Activated naive CD8-positive, alpha-beta T cell treated with anti-CD3 and anti-CD28 coated beads, Interleukin-2, amount 50 U/mL, for 24 hours (primary cell): ENCODE data around the gene CLEC17A.
A peak's percentile ranks its signal among the peaks of the same experiment; 100 is the strongest.
"Not testable (repeated sequence)": the region's sequence is repeated elsewhere in the genome, so short reads cannot be mapped to it uniquely, and the experiment has no call there.

ENCODE experiments used
- ATAC-seq: fragments of 150-1000 bp; cut with Tn5 transposase; one replicate; pipeline ENCODE4 v1.10.0; 2021
- DNase-seq: peaks from one replicate; pipeline ENCODE4 v3.0.0; 2021
- H3K27ac Mint-ChIP-seq: one replicate; pipeline ENCODE4 v1.8.0; 2021; ENCODE audit warnings: mild to moderate bottlenecking, mixed read lengths
- H3K27me3 Mint-ChIP-seq: one replicate; pipeline ENCODE4 v1.8.0; 2021; ENCODE audit warnings: mixed read lengths
- H3K36me3 Mint-ChIP-seq: one replicate; pipeline ENCODE4 v1.8.0; 2021; ENCODE audit warnings: low read depth, mixed read lengths
- H3K4me1 Mint-ChIP-seq: one replicate; pipeline ENCODE4 v1.8.0; 2021; ENCODE audit warnings: mixed read lengths
- H3K4me3 Mint-ChIP-seq: one replicate; pipeline ENCODE4 v1.8.0; 2021; ENCODE audit warnings: mild to moderate bottlenecking, moderate library complexity, mixed read lengths
- H3K9me3 Mint-ChIP-seq: one replicate; pipeline ENCODE4 v1.8.0; 2021; ENCODE audit warnings: mixed read lengths

Gene CLEC17A

GRCh38 chr19:14582894-14583340 is at the start of gene CLEC17A:
Gene CLEC17A, plus strand, starts transcription at chr19:14583084. Its CDS starts 77 bp downstream, at chr19:14583161.
- peak within 1 kb of the TSS; percentile 60 for H3K27ac Mint-ChIP-seq
- H3K27me3 Mint-ChIP-seq: no peaks in the 10 kb centered on the region
- no peaks in the 10 kb centered on the region for H3K36me3 Mint-ChIP-seq
- H3K4me3 Mint-ChIP-seq: peak within 1 kb of the TSS; percentile 70
- H3K9me3 Mint-ChIP-seq: no peaks in the 10 kb centered on the region
- H3K4me1 Mint-ChIP-seq: peaks cover 63% of the 10 kb centered on the region
- no peak for DNase-seq
- no peak for ATAC-seq

DNA sequence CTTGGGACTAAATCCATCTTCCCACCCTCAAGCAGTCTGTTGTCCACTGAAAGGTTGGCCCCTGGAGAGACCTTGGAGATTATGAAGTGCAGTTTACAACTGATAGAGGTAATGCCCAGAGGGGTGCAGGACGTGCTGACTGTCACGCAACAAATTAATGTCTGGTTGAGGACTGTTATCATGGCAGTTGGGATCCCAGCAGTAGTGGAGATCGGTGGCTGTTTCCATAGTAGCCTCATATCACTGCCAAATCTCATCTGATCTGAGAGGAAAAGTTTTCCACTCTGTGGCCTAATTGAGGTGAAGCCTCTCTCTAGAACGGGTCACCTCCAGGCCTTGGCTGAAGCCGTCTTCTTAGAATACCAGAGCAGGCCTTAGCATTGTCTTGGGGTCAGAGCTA is 49.4 kb upstream of the CLEC17A start:
- ATAC-seq (no peak), DNase-seq (no peak)
- Mint-ChIP-seq H3K27me3 (no peaks in the 10 kb centered on the region), H3K9me3 (no peaks in the 10 kb centered on the region), H3K27ac (no peak overlapping the region), H3K36me3 (no peaks in the 10 kb centered on the region), H3K4me1 (peaks cover 49% of the 10 kb centered on the region), H3K4me3 (no peak overlapping the region)

GRCh38 chr19:14536926-14537692 is 45.8 kb upstream of the CLEC17A start:
- Mint-ChIP-seq H3K4me3 (no peak overlapping the region), H3K27me3 (no peaks in the 10 kb centered on the region), H3K9me3 (no peaks in the 10 kb centered on the region), H3K27ac (no peak overlapping the region), H3K4me1 (peaks cover 34% of the 10 kb centered on the region), H3K36me3 (no peaks in the 10 kb centered on the region)
- ATAC-seq (peak; percentile 7), DNase-seq (peak; percentile 46)

DNA sequence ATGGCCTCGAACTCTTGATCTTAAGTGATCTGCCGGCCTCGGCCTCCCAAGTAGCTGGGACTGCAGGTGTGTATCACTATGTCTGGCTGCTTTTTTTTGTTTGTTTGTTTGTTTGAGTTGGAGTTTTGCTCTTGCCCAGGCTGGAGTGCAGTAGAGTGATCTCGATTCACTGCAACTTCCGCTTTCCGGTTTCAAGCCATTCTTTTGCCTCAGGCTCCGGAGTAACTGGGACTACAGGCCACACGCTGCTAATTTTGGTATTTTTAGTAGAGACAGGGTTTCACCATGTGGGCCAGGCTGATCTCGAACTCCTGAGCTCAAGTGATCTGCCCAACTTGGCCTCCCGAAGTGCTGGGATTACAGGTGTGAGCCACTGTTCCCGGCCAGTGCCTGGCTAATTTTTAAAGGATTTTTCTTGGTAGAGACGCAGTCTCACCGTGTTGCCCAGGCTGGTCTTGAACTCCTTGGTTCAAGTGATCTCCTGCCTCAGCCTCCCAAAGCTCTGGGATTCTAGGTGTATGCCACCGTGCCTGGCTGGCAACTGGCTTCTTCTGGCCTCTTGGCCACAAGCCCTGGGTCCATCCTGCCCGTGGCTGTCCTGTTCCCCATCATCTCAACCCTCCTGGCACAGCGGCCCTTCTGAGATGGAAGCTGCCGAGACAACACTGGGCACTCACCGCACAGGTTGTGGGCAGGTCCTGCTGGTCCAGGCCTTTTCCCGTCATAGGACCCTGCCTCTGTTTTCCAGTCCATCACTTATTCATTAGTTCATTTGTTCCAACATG is 42.0 kb upstream of the CLEC17A start:
- H3K27me3 Mint-ChIP-seq: no peaks in the 10 kb centered on the region
- DNase-seq (no peak), ATAC-seq (no peak)
- H3K36me3 Mint-ChIP-seq: peaks cover 2% of the 10 kb centered on the region
- no peak overlapping the region for H3K4me3 Mint-ChIP-seq
- H3K4me1 Mint-ChIP-seq: peaks cover 27% of the 10 kb centered on the region
- no peak overlapping the region for H3K27ac Mint-ChIP-seq
- H3K9me3 Mint-ChIP-seq: no peaks in the 10 kb centered on the region

GRCh38 chr19:14541979-14542378 is 40.9 kb upstream of the CLEC17A start:
- H3K27me3 Mint-ChIP-seq, H3K36me3 Mint-ChIP-seq, DNase-seq, H3K27ac Mint-ChIP-seq, H3K4me3 Mint-ChIP-seq, H3K9me3 Mint-ChIP-seq, ATAC-seq: not testable (repeated sequence)
- peaks cover 19% of the 10 kb centered on the region for H3K4me1 Mint-ChIP-seq

DNA sequence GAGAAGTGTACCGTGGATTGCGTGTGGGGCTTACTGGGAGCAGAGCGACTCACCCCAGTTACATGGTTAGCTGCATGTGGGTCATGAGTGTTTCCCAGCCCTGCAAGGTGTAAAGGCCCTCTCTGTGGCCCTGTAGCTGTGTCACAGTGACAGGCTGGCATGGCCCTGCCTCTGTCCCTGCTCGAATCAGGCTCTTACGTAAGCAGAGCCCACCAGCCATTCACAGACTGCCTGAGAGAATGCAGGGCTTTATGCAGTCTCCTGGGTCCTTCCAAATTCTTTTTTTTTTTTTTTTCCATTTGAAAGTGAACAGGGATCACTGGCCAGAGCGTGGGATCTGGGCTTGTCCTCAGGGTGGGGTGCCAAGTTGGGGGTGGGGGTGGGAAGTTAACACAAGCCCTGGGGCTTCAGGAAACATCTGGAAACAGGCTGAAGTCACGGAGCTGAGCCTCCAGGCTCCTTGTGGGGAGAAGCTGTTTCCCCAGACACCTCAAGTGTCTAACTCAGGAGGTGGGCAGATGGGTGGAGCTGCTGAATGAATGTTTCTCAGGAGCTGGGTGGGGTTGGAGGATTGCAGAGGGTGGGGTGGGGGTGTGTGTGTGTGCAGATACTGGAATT is 40.1 kb upstream of the CLEC17A start:
- H3K4me1 Mint-ChIP-seq: peaks cover 19% of the 10 kb centered on the region
- H3K4me3 Mint-ChIP-seq: no peak overlapping the region
- no peak overlapping the region for H3K27ac Mint-ChIP-seq
- H3K27me3 Mint-ChIP-seq: no peaks in the 10 kb centered on the region
- no peak for ATAC-seq
- no peaks in the 10 kb centered on the region for H3K9me3 Mint-ChIP-seq
- H3K36me3 Mint-ChIP-seq: peaks cover 2% of the 10 kb centered on the region
- no peak for DNase-seq

DNA sequence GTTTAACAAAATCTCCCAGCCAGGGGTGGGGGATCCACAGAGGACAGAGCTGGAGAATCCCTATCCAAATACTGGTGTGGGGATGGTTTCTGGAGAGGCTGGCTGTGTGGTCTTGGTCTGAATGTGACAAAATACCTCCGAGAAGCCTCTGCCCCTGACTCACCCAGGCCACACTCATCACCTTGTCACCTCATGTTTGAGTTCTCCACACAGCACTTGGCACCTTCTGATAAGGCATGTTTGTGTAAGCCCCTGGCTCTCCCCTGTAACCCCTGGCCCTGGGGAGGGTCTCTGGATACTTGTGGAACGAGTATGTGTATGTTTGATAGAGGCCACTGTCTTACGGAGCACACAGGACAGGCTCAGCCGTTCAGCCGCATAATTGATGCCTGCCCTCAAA is 38.8 kb upstream of the CLEC17A start:
- Mint-ChIP-seq H3K27me3 (no peaks in the 10 kb centered on the region), H3K36me3 (peaks cover 5% of the 10 kb centered on the region), H3K4me3 (no peak overlapping the region), H3K27ac (no peak overlapping the region), H3K4me1 (peaks cover 16% of the 10 kb centered on the region), H3K9me3 (no peaks in the 10 kb centered on the region)
- DNase-seq: no peak
- ATAC-seq: peak; percentile 60

DNA sequence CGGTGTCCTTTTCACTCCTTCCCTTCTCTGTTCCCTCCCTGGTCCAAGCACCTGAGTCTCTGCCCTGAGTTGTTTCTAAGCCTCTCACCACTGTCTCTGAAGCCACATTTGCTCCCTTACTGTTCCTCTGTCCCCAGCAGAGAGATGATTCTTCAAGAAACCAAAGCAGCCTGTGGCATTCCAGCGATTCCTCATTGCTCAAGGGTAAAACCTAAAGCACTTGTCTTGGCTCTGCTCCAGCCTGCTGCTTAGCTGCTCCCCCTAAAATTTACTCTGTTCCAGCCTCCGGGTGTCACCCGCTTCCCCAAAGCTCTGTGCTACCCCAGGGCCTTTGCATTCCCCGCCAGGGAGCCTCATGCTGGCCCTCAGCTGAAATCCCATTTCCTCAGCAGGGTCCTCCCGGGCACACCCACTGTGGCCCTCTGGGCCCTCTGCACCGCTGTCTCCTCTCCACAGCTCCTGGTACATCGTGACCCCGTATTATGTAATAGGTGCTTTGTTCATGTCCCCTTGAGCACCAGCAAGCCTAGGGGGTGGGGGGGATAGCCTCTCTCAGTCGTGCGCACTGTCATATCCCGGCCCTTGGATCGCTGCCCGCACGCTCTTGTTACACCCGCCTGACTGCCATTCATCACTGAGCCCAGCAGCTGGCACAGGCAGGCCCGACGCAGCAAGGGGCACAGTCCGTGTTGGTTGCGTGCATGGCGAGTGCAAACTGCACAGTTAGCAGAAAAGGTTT is 37.7 kb upstream of the CLEC17A start:
- DNase-seq (no peak), ATAC-seq (no peak)
- H3K27me3 Mint-ChIP-seq: no peaks in the 10 kb centered on the region
- H3K27ac Mint-ChIP-seq: no peak overlapping the region
- no peaks in the 10 kb centered on the region for H3K9me3 Mint-ChIP-seq
- peaks cover 15% of the 10 kb centered on the region for H3K4me1 Mint-ChIP-seq
- H3K36me3 Mint-ChIP-seq: peaks cover 7% of the 10 kb centered on the region
- H3K4me3 Mint-ChIP-seq: no peak overlapping the region

GRCh38 chr19:14545716-14546082 is 37.2 kb upstream of the CLEC17A start:
- H3K4me3 Mint-ChIP-seq: no peak overlapping the region
- H3K36me3 Mint-ChIP-seq: peaks cover 7% of the 10 kb centered on the region
- peaks cover 20% of the 10 kb centered on the region for H3K4me1 Mint-ChIP-seq
- H3K27ac Mint-ChIP-seq: no peak overlapping the region
- ATAC-seq (no peak), DNase-seq (no peak)
- no peaks in the 10 kb centered on the region for H3K27me3 Mint-ChIP-seq
- H3K9me3 Mint-ChIP-seq: no peaks in the 10 kb centered on the region

DNA sequence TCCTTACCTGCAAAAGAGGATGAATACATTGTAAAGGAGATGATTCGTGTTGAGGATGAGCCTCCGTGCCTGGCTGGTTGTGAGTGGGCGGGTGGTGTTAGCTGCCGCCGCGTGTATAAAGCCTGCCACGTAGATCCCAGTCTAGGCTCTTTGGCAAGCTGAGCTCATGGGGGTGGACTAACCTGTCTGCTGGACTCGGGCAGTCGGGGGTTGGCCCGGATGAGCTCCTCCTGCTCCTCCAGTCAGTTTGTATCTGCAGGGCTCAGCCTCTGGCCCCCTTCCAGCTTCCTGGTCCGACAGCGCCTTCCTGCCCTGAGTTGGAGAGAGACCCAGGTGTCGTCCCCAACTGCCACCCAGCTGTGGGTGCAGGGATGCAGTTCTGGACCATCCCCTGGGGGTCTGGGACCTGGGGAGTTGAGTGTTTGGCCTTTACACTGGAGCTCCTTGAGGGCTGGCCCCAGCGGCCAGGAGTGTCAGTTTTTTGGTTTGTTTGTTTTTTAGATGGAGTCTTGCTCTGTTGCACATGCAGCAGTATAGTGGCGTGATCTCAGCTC is 32.6 kb upstream of the CLEC17A start:
- Mint-ChIP-seq H3K27me3 (no peaks in the 10 kb centered on the region), H3K27ac (peak overlapping the region; percentile 56)
- no peak for ATAC-seq

GRCh38 chr19:14551134-14552005 is 31.5 kb upstream of the CLEC17A start:
- H3K27me3 Mint-ChIP-seq, H3K4me3 Mint-ChIP-seq, H3K36me3 Mint-ChIP-seq, H3K9me3 Mint-ChIP-seq: not testable (repeated sequence)
- Mint-ChIP-seq H3K4me1 (peaks cover 48% of the 10 kb centered on the region), H3K27ac (peak overlapping the region; percentile 54)
- DNase-seq (peak; percentile 66), ATAC-seq (peak; percentile 97)

More for the DNA sequence above, 32.6 kb upstream of the CLEC17A start:
- Mint-ChIP-seq H3K9me3 (no peaks in the 10 kb centered on the region), H3K36me3 (peaks cover 4% of the 10 kb centered on the region), H3K4me1 (peaks cover 42% of the 10 kb centered on the region), H3K4me3 (no peak overlapping the region)
- no peak for DNase-seq

DNA sequence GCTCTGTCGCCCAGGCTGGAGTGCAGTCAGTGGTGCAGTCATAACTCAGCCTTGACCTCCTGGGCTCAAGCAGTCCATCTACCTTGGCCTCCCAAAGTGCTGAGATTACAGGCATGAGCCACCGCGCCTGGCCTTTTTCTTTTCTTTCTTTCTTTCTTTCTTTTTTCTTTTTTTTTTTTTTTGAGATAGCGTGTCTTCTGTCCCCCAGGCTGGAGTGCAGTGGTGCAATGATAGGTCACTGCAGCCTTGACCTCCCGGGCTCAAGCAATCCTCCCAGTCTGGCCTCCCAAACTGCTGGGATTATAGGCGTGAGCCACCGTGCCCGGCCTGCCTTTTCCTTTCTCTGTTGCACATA is 30.9 kb upstream of the CLEC17A start:
- H3K4me3 Mint-ChIP-seq, ATAC-seq, H3K27me3 Mint-ChIP-seq, DNase-seq, H3K9me3 Mint-ChIP-seq, H3K36me3 Mint-ChIP-seq: not testable (repeated sequence)
- H3K27ac Mint-ChIP-seq: peak overlapping the region; percentile 54
- peaks cover 53% of the 10 kb centered on the region for H3K4me1 Mint-ChIP-seq

DNA sequence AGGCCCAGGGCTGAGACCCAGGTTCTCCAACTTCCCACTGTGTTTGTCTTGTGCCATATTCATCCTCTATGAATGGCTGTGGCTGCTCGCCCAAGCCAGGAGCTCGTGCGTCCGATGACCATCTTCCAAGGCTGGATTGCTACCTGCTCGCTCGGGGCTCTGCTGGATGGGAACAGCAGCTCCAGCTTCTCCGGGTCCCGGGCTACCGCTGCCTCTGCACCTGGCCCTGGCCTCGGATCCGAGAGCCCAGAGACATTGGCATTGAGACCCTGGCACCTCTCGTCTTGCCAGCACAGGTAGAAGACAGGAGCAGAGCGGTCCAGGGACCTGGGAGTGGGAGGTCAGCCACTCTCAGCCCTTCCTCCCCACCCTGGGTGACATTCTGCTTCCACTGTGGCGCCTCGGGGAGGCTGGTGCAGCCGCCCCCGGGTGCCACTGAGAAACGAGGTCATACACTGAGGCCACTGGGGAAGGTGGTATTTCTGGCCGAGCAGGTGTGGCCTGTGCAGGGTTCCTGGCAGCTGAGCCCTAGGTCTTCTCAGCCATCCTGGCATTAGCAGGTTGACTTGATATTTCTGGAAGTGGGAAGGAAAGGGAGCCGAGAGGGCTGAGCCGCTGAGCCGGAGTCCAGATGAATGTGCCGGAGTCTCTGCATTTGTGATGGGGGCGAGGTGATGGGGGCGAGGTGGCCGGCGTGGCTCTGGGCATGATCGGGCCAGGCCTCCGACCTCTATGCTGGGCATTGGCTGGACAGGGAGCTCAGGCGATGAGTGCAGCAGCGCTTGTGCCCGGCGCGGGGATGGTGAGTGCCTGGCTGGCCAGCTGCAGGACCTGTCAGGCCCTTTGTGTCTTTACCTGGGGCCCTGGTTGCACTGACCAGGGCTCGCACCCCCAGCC is 29.6 kb upstream of the CLEC17A start:
- Mint-ChIP-seq H3K4me1 (peaks cover 55% of the 10 kb centered on the region), H3K9me3 (no peaks in the 10 kb centered on the region), H3K36me3 (peaks cover 4% of the 10 kb centered on the region), H3K4me3 (no peak overlapping the region), H3K27me3 (no peaks in the 10 kb centered on the region), H3K27ac (no peak overlapping the region)
- ATAC-seq (no peak), DNase-seq (no peak)
